DMS53 treated with DMSO at 0.1 percent for 48 hours (cell line): ENCODE results near the gene COA6.
A peak's percentile ranks its signal among the peaks of the same experiment; 100 is the strongest.

Experiments
- DNase-seq: peaks from one replicate; lab custom pipeline; 2025; ENCODE audit not compliant: unreplicated experiment; lab: John Stamatoyannopoulos, UW

The COA6 gene

GRCh38 chr1:234373064-234373958, at the start of gene COA6:
Gene COA6 (plus strand): TSS chr1:234373456. CDS start chr1:234373467, 11 bp downstream.
- peak; percentile 92 for DNase-seq

- no peak for DNase-seq
These were observed 48.4 kb upstream of the COA6 start for GRCh38 chr1:234324821-234325220.

GRCh38 chr1:234325878-234326496, 47.3 kb upstream of the COA6 start:
- DNase-seq = no peak

- DNase-seq = peak; percentile 55
These were observed 46.5 kb upstream of the COA6 start for GRCh38 chr1:234326497-234327366.

GRCh38 chr1:234327577-234328164, 45.6 kb upstream of the COA6 start:
- DNase-seq = no peak

- DNase-seq = no peak
These were observed 42.4 kb upstream of the COA6 start for GRCh38 chr1:234330843-234331215.

GRCh38 chr1:234331507-234331906, 41.7 kb upstream of the COA6 start:
- no peak for DNase-seq

- DNase-seq = no peak
These were observed 36.9 kb upstream of the COA6 start for GRCh38 chr1:234336359-234336758.

GRCh38 chr1:234337233-234337632, 36.0 kb upstream of the COA6 start:
- DNase-seq = no peak

- DNase-seq = no peak
These were observed 32.7 kb upstream of the COA6 start for GRCh38 chr1:234340528-234340927.

GRCh38 chr1:234342774-234343173, 30.5 kb upstream of the COA6 start:
- no peak for DNase-seq

GRCh38 chr1:234345237-234345636, 28.0 kb upstream of the COA6 start:
- no peak for DNase-seq

GRCh38 chr1:234348964-234349363, 24.3 kb upstream of the COA6 start:
- DNase-seq = no peak

GRCh38 chr1:234355782-234356510, 17.3 kb upstream of the COA6 start:
- DNase-seq = no peak

GRCh38 chr1:234356615-234357269, 16.5 kb upstream of the COA6 start:
- DNase-seq = peak; percentile 65

GRCh38 chr1:234357831-234358230, 15.4 kb upstream of the COA6 start:
- no peak for DNase-seq

GRCh38 chr1:234361102-234361603, 12.1 kb upstream of the COA6 start:
- DNase-seq = no peak

GRCh38 chr1:234362558-234362957, 10.7 kb upstream of the COA6 start:
- DNase-seq = no peak

GRCh38 chr1:234368320-234369032, 4.8 kb upstream of the COA6 start:
- DNase-seq = no peak
